Measurements from ENCODE around the gene ANXA2R. TPM values are rescaled to one million over a fixed set of nuclear protein-coding genes. Genes with fewer than 3 reads are reported as not detected.

Gene ANXA2R
- total and polyA plus RNA-seq, 2 of the 4 experiments (the other 2 are of a cell fraction) = 1.3 to 3.6 TPM

GRCh38 chr5:43039471-43040286 is 440 bp downstream of the ANXA2R start:
- peaks cover 8 to 46% of the 10 kb centered on the region in 2 experiments; a peak in 3 of 4 replicates for H3K79me1 ChIP-seq (ENCODE audit: low read depth in 1 of 2, low read length in 2 of 2)
- peak overlapping the region; percentile 47 for H3K18ac ChIP-seq (ENCODE audit: low read depth, low read length)
- in situ Hi-C loops (cut with MboI; ENCODE audit: low sequenced_read_pairs) (no loop called here), dilution Hi-C loops (cut with HindIII; ENCODE audit: low sequenced_read_pairs, unreplicated experiment) (no loop called here), intact Hi-C loops (cut with micrococcal nuclease) (loop anchor here (1.0 to 5.0 kb wide), 7 partner anchors 21 to 1137 kb away; partner anchors contain the start of gene RIMOC1)
- peaks cover 4% of the 10 kb centered on the region; the same call in 1 of the 2 replicates for H3K4me1 ChIP-seq (ENCODE audit: control insufficient read depth, insufficient read depth, low read length)
- no peaks in the 10 kb centered on the region for H3K9me1 ChIP-seq (ENCODE audit: insufficient read depth, low read length)
- H3K14ac ChIP-seq (replicated peaks; ENCODE audit: low read depth, low read length) = peak overlapping the region; percentile 71
- H4K5ac ChIP-seq (ENCODE audit: low read depth, low read length) = peak overlapping the region; percentile 51
- H4K8ac ChIP-seq (ENCODE audit: low read depth in 2 of 2, low read length in 2 of 2) = peak overlapping the region; percentile 44 to 79; a peak in 3 of 4 replicates
- no peaks in the 10 kb centered on the region for H3K9me3 ChIP-seq (ENCODE audit: control insufficient read depth, insufficient read depth, low read length)
- H3K27me3 ChIP-seq (ENCODE audit: control insufficient read depth, insufficient read depth, low read length) = no peaks in the 10 kb centered on the region
- H2AFZ ChIP-seq (replicated peaks; ENCODE audit: low read length, poor library complexity) = peak overlapping the region; percentile 83
- H3K27ac ChIP-seq (ENCODE audit: insufficient read depth, low read length) = peak overlapping the region; percentile 88
- ATAC-seq (ENCODE audit: low read depth) (peak; percentile 24), DNase-seq (peak; percentile 83)
- peak overlapping the region; percentile 50 for H2AK5ac ChIP-seq (ENCODE audit: low read depth, low read length)
- H3K4ac ChIP-seq (ENCODE audit: low read depth, low read length) = peak overlapping the region; percentile 90
- peak overlapping the region; percentile 44 for H2BK20ac ChIP-seq (ENCODE audit: low read depth, low read length)
- peak overlapping the region; percentile 66 for H3K23ac ChIP-seq (ENCODE audit: low read depth, low read length)
- H3K4me3 ChIP-seq (ENCODE audit: insufficient read depth, low read depth, low read length) = peak overlapping the region; percentile 95
- H2BK5ac ChIP-seq (ENCODE audit: low read depth, low read length, poor library complexity, severe bottlenecking) = peak overlapping the region; percentile 84
- WGBS, 2 experiments (ENCODE audit: extremely low coverage in 2 of 2, insufficient read length in 1 of 2) = 3% methylated on average over 8 of the region's 35 CpGs; no CpG with 5 or more reads in 1 of the 2 experiments
- no TSS peak for BruUV-seq (replicated peaks)
- peak overlapping the region; percentile 82 for H3K56ac ChIP-seq (ENCODE audit: extremely low read depth, insufficient read depth, low read length)
- TF ChIP-seq CHD1 (IDR thresholded peaks at IDR 0.05; ENCODE audit: low read depth, low read length) (no peak), CTCF (conservative IDR thresholded peaks at IDR 0.05; ENCODE audit: low read depth, low read length) (peak; percentile 20; the same call in 1 of the 2 replicates), SMC3 (IDR thresholded peaks at IDR 0.05; ENCODE audit: low read depth, low read length) (0 out of 2 replicates have a peak, but pooled peaks have one; percentile 18), CEBPB (IDR thresholded peaks at IDR 0.05; ENCODE audit: low read depth, low read length) (peak; percentile 66), BHLHE40 (IDR thresholded peaks at IDR 0.05; ENCODE audit: low read depth, low read length) (no peak)
- peak overlapping the region; percentile 40; the same call in 1 of the 3 replicates for H2BK15ac ChIP-seq (ENCODE audit: low read depth, low read length)
- H4K91ac ChIP-seq (ENCODE audit: insufficient read depth, low read depth, low read length) = peak overlapping the region; percentile 70
- no peaks in the 10 kb centered on the region for H3K36me3 ChIP-seq (ENCODE audit: control insufficient read depth, insufficient read depth, low read length)
- peaks cover 6% of the 10 kb centered on the region; the same call in 1 of the 2 replicates for H4K20me1 ChIP-seq (ENCODE audit: insufficient read depth, low read length)
- POLR2A ChIA-PET (ENCODE audit: unreplicated experiment) = interaction anchor here (1.9 kb wide), 1 partner anchor 46 kb away, joined by 5 read pairs; no protein-coding TSS in a partner anchor
- peak overlapping the region; percentile 84 for H3K4me2 ChIP-seq (ENCODE audit: low read depth, low read length)
- peak overlapping the region; percentile 81 for H3K9ac ChIP-seq (ENCODE audit: low read depth, low read length)
- CTCF ChIA-PET = interaction anchor here (1.0 to 3.7 kb wide), 3 partner anchors 46 to 128 kb away, joined by 4 to 12 read pairs (median 5); no protein-coding TSS in a partner anchor
- peak overlapping the region; percentile 46 for H2BK120ac ChIP-seq (ENCODE audit: low read depth, low read length)
- peak overlapping the region; percentile 88 for H2AK9ac ChIP-seq (replicated peaks; ENCODE audit: low read depth, low read length, poor library complexity)
